ENCODE measurements around the gene OR2A5.
A peak's percentile ranks its signal among the peaks of the same experiment; 100 is the strongest.

OR2A5 gene

GRCh38 chr7:144023171-144023827, 25.4 kb upstream of the OR2A5 start:
- peaks cover 0 to 2% of the 10 kb centered on the region in 2 donors for H3K4me1 Mint-ChIP-seq
- no peaks in the 10 kb centered on the region for H3K36me3 Mint-ChIP-seq
- no peak overlapping the region for H3K27ac Mint-ChIP-seq
- peaks cover 0 to 5% of the 10 kb centered on the region in 2 donors for H3K27me3 Mint-ChIP-seq
- no peak for ATAC-seq (replicated peaks)
- peaks cover 3% of the 10 kb centered on the region in 2 donors for H3K9me3 Mint-ChIP-seq
- DNase-seq = no peak
- H3K4me3 Mint-ChIP-seq = no peak overlapping the region

- ATAC-seq (replicated peaks) = peak; percentile 67 to 70
- Mint-ChIP-seq H3K4me3 (no peak overlapping the region), H3K27ac (no peak overlapping the region)
Measured at GRCh38 chr7:144024213-144024612, 24.5 kb upstream of the OR2A5 start.

GRCh38 chr7:144026203-144026883, 22.4 kb upstream of the OR2A5 start:
- no peak for DNase-seq
- peaks cover 0 to 6% of the 10 kb centered on the region in 2 donors for H3K27me3 Mint-ChIP-seq
- no peak overlapping the region for H3K27ac Mint-ChIP-seq
- no peaks in the 10 kb centered on the region for H3K9me3 Mint-ChIP-seq
- ATAC-seq (replicated peaks) = no peak
- no peak overlapping the region for H3K4me3 Mint-ChIP-seq
- H3K4me1 Mint-ChIP-seq = peaks cover 0 to 2% of the 10 kb centered on the region in 2 donors
- H3K36me3 Mint-ChIP-seq = no peaks in the 10 kb centered on the region

More at GRCh38 chr7:144024213-144024612, 24.5 kb upstream of the OR2A5 start:
- H3K9me3 Mint-ChIP-seq = no peaks in the 10 kb centered on the region
- H3K4me1 Mint-ChIP-seq = peaks cover 0 to 2% of the 10 kb centered on the region in 2 donors
- no peak for DNase-seq
- peaks cover 0 to 1% of the 10 kb centered on the region in 2 donors for H3K27me3 Mint-ChIP-seq
- no peaks in the 10 kb centered on the region for H3K36me3 Mint-ChIP-seq

GRCh38 chr7:144027070-144027469, 21.7 kb upstream of the OR2A5 start:
- ATAC-seq (replicated peaks) = no peak
- Mint-ChIP-seq H3K4me1 (peaks cover 0 to 2% of the 10 kb centered on the region in 2 donors), H3K27ac (no peak overlapping the region), H3K9me3 (no peaks in the 10 kb centered on the region), H3K4me3 (no peak overlapping the region), H3K27me3 (peaks cover 0 to 6% of the 10 kb centered on the region in 2 donors), H3K36me3 (no peaks in the 10 kb centered on the region)
- no peak for DNase-seq

GRCh38 chr7:144027974-144028373, 20.8 kb upstream of the OR2A5 start:
- H3K4me3 Mint-ChIP-seq = no peak overlapping the region
- no peaks in the 10 kb centered on the region for H3K9me3 Mint-ChIP-seq
- no peaks in the 10 kb centered on the region for H3K36me3 Mint-ChIP-seq
- H3K27me3 Mint-ChIP-seq = peaks cover 6% of the 10 kb centered on the region in 2 donors
- H3K27ac Mint-ChIP-seq = no peak overlapping the region
- peaks cover 0 to 2% of the 10 kb centered on the region in 2 donors for H3K4me1 Mint-ChIP-seq
- ATAC-seq (replicated peaks) = peak; percentile 56 to 74
- DNase-seq = no peak

- DNase-seq (no peak), ATAC-seq (replicated peaks) (no peak)
- Mint-ChIP-seq H3K4me1 (peaks cover 0 to 2% of the 10 kb centered on the region in 2 donors), H3K27ac (no peak overlapping the region), H3K36me3 (no peaks in the 10 kb centered on the region), H3K9me3 (no peaks in the 10 kb centered on the region), H3K27me3 (peaks cover 6 to 8% of the 10 kb centered on the region in 2 donors), H3K4me3 (no peak overlapping the region)
Measured at GRCh38 chr7:144028547-144028946, 20.2 kb upstream of the OR2A5 start.

- peaks cover 8 to 11% of the 10 kb centered on the region in 2 donors for H3K27me3 Mint-ChIP-seq
- no peaks in the 10 kb centered on the region for H3K9me3 Mint-ChIP-seq
- H3K36me3 Mint-ChIP-seq = no peaks in the 10 kb centered on the region
- no peak for DNase-seq
- peaks cover 0 to 1% of the 10 kb centered on the region in 2 donors for H3K4me1 Mint-ChIP-seq
- H3K4me3 Mint-ChIP-seq = no peak overlapping the region
- ATAC-seq (replicated peaks) = no peak
- H3K27ac Mint-ChIP-seq = no peak overlapping the region
Measured at GRCh38 chr7:144032516-144032915, 16.2 kb upstream of the OR2A5 start.

- ATAC-seq (replicated peaks) (no peak), DNase-seq (no peak)
- H3K4me3 Mint-ChIP-seq = no peak overlapping the region
- no peaks in the 10 kb centered on the region for H3K9me3 Mint-ChIP-seq
- H3K27ac Mint-ChIP-seq = no peak overlapping the region
- H3K36me3 Mint-ChIP-seq = no peaks in the 10 kb centered on the region
- H3K4me1 Mint-ChIP-seq = no peaks in the 10 kb centered on the region
- peaks cover 8 to 11% of the 10 kb centered on the region in 2 donors for H3K27me3 Mint-ChIP-seq
Measured at GRCh38 chr7:144032985-144033709, 15.6 kb upstream of the OR2A5 start.

GRCh38 chr7:144035385-144035784, 13.4 kb upstream of the OR2A5 start:
- Mint-ChIP-seq H3K27me3 (peaks cover 7 to 8% of the 10 kb centered on the region in 2 donors), H3K36me3 (no peaks in the 10 kb centered on the region), H3K4me1 (no peaks in the 10 kb centered on the region), H3K4me3 (no peak overlapping the region), H3K27ac (no peak overlapping the region), H3K9me3 (no peaks in the 10 kb centered on the region)
- DNase-seq (no peak), ATAC-seq (replicated peaks) (no peak)

GRCh38 chr7:144036302-144036885, 12.4 kb upstream of the OR2A5 start:
- Mint-ChIP-seq H3K36me3 (no peaks in the 10 kb centered on the region), H3K4me1 (no peaks in the 10 kb centered on the region), H3K9me3 (no peaks in the 10 kb centered on the region), H3K27me3 (peaks cover 4 to 8% of the 10 kb centered on the region in 2 donors), H3K27ac (no peak overlapping the region), H3K4me3 (no peak overlapping the region)
- ATAC-seq (replicated peaks) = no peak
- no peak for DNase-seq

- no peaks in the 10 kb centered on the region for H3K4me1 Mint-ChIP-seq
- H3K9me3 Mint-ChIP-seq = no peaks in the 10 kb centered on the region
- H3K27me3 Mint-ChIP-seq = peaks cover 4 to 7% of the 10 kb centered on the region in 2 donors
- DNase-seq (no peak), ATAC-seq (replicated peaks) (no peak)
- H3K36me3 Mint-ChIP-seq = no peaks in the 10 kb centered on the region
- H3K4me3 Mint-ChIP-seq = no peak overlapping the region
- no peak overlapping the region for H3K27ac Mint-ChIP-seq
Measured at GRCh38 chr7:144037414-144038035, 11.2 kb upstream of the OR2A5 start.

GRCh38 chr7:144038887-144039286, 9.9 kb upstream of the OR2A5 start:
- ATAC-seq (replicated peaks) (no peak), DNase-seq (no peak)
- Mint-ChIP-seq H3K27ac (no peak overlapping the region), H3K27me3 (peaks cover 0 to 3% of the 10 kb centered on the region in 2 donors), H3K9me3 (no peaks in the 10 kb centered on the region), H3K4me1 (no peaks in the 10 kb centered on the region), H3K4me3 (no peak overlapping the region), H3K36me3 (no peaks in the 10 kb centered on the region)

GRCh38 chr7:144049491-144049890, 743 bp downstream of the OR2A5 start:
- peaks cover 13 to 17% of the 10 kb centered on the region in 2 donors for H3K27me3 Mint-ChIP-seq
- ATAC-seq (replicated peaks) (no peak), DNase-seq (no peak)
- H3K36me3 Mint-ChIP-seq = no peaks in the 10 kb centered on the region
- H3K27ac Mint-ChIP-seq = no peak overlapping the region
- H3K4me3 Mint-ChIP-seq = no peak overlapping the region
- no peaks in the 10 kb centered on the region for H3K4me1 Mint-ChIP-seq
- no peaks in the 10 kb centered on the region for H3K9me3 Mint-ChIP-seq

GRCh38 chr7:144050093-144050492, 1.3 kb downstream of the OR2A5 start:
- Mint-ChIP-seq H3K36me3 (no peaks in the 10 kb centered on the region), H3K27me3 (peaks cover 13 to 17% of the 10 kb centered on the region in 2 donors), H3K9me3 (no peaks in the 10 kb centered on the region)

More at GRCh38 chr7:144050093-144050492, 1.3 kb downstream of the OR2A5 start:
- Mint-ChIP-seq H3K4me3 (no peak overlapping the region), H3K4me1 (no peaks in the 10 kb centered on the region), H3K27ac (no peak overlapping the region)
- DNase-seq = no peak
- ATAC-seq (replicated peaks) = no peak

Measured in stimulated activated naive B cell treated with anti-CD40 and anti-IgM and Interleukin-4, amounts not matched to agents 10 μg/mL and 1 μg/mL and 100 μg/mL, for 72 hours (primary cell).